ENCODE data around the gene MUCL3.
"Not testable (repeated sequence)": the region's sequence is repeated elsewhere in the genome, so short reads cannot be mapped to it uniquely, and the experiment has no call there.

DNA sequence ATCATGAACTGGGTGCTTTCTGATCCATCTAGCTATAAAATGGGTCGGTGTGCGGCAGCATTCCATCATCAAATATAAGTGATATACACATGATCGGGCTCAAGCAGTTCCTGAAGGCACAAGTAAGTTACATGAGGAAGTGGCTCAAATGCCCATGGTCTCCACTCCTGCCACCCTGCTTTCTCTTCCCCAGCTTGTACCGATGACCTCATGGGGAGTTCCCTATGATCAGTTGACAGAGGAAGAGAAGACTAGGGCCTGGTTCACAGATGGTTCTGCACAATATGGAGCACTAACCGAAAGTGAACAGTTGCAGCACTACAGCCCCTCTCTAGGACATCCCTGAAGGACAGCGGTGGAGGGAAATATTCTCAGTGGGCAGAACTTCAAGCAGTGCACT, 28.4 kb downstream of the MUCL3 start:
- TF ChIP-seq, protein P1, sequence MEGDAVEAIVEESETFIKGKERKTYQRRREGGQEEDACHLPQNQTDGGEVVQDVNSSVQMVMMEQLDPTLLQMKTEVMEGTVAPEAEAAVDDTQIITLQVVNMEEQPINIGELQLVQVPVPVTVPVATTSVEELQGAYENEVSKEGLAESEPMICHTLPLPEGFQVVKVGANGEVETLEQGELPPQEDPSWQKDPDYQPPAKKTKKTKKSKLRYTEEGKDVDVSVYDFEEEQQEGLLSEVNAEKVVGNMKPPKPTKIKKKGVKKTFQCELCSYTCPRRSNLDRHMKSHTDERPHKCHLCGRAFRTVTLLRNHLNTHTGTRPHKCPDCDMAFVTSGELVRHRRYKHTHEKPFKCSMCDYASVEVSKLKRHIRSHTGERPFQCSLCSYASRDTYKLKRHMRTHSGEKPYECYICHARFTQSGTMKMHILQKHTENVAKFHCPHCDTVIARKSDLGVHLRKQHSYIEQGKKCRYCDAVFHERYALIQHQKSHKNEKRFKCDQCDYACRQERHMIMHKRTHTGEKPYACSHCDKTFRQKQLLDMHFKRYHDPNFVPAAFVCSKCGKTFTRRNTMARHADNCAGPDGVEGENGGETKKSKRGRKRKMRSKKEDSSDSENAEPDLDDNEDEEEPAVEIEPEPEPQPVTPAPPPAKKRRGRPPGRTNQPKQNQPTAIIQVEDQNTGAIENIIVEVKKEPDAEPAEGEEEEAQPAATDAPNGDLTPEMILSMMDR (IDR thresholded peaks at IDR 0.05), result not testable (repeated sequence)
- TF ChIP-seq POLR2A (IDR thresholded peaks at IDR 0.05), result not testable (repeated sequence)
